Natural killer cell treated with Interleukin-12 subunit alpha and Interleukin-12 subunit beta and Interleukin-15 and Interleukin-18, amount 100 ng/mL, for 72 hours (primary cell): ENCODE results near the gene PPL. TPM values are rescaled to one million over a fixed set of nuclear protein-coding genes. Genes with fewer than 3 reads are reported as not detected.

Experiments used
- ATAC-seq, 2 donors: fragments of 150-1000 bp; cut with Tn5 transposase in 1 of 2; sonication (Bioruptor Pico), chemical (Tn5 transposase) in 1 of 2; 2 replicates each; pipeline ENCODE4 v1.10.0; 2021
- DNase-seq: peaks from one replicate; pipeline ENCODE4 v3.0.0; 2022; ENCODE audit warnings: low spot score
- H3K27ac Mint-ChIP-seq, 2 donors: 1 replicate in 1 of 2; 2 replicates in 1 of 2; pipeline ENCODE4 v1.8.0; 2022; ENCODE audit warnings: mixed read lengths in 2 of 2, mild to moderate bottlenecking in 1 of 2, moderate library complexity in 1 of 2
- H3K27me3 Mint-ChIP-seq, 2 donors: 1 replicate in 1 of 2; 2 replicates in 1 of 2; pipeline ENCODE4 v1.8.0; 2022; ENCODE audit warnings: mixed read lengths in 2 of 2
- H3K36me3 Mint-ChIP-seq: one replicate; pipeline ENCODE4 v1.8.0; 2022; ENCODE audit warnings: mixed read lengths
- H3K4me1 Mint-ChIP-seq, 2 donors: 1 replicate in 1 of 2; 2 replicates in 1 of 2; pipeline ENCODE4 v1.8.0; 2022; ENCODE audit warnings: low read depth in 2 of 2, mixed read lengths in 2 of 2, mild to moderate bottlenecking in 1 of 2
- H3K4me3 Mint-ChIP-seq: one replicate; pipeline ENCODE4 v1.8.0; 2022; ENCODE audit warnings: mixed read lengths
- H3K9me3 Mint-ChIP-seq: 2 replicates; pipeline ENCODE4 v1.8.0; 2022; ENCODE audit warnings: mixed read lengths
- total RNA-seq, 2 donors: library from RNA; stranded (reverse); gene quantifications; one replicate each; pipeline ENCODE4 v1.2.3, GENCODE V29; 2022

PPL gene
- total RNA-seq, 2 donors from 2014 or later, result not detected

GRCh38 chr16:4833584-4833983 lies 103.4 kb downstream of the PPL start:
- no peak for DNase-seq
- Mint-ChIP-seq H3K4me3 (no peak overlapping the region), H3K27ac (no peak overlapping the region), H3K9me3 (no peaks in the 10 kb centered on the region), H3K36me3 (peaks cover 32% of the 10 kb centered on the region), H3K4me1 (peaks cover 0 to 17% of the 10 kb centered on the region in 2 donors), H3K27me3 (no peaks in the 10 kb centered on the region)
- no peak for ATAC-seq

- H3K4me3 Mint-ChIP-seq, result no peak overlapping the region
- no peak for ATAC-seq
- no peak overlapping the region for H3K27ac Mint-ChIP-seq
- H3K4me1 Mint-ChIP-seq, result peaks cover 0 to 17% of the 10 kb centered on the region in 2 donors
- H3K27me3 Mint-ChIP-seq, result no peaks in the 10 kb centered on the region
- DNase-seq, result no peak
- peaks cover 32% of the 10 kb centered on the region for H3K36me3 Mint-ChIP-seq
- no peaks in the 10 kb centered on the region for H3K9me3 Mint-ChIP-seq
Observed at GRCh38 chr16:4832698-4833343, 104.1 kb downstream of the PPL start.

Other genes starting within 250 kb of the PPL start
- 10 to 100 TPM; 37.3 to 57.0 TPM for gene NUDT16L1, start 243.6 kb downstream of the PPL start, total RNA-seq
- 10 to 100 TPM; 19.0 to 39.1 TPM for gene ANKS3, start 202.9 kb downstream of the PPL start, total RNA-seq
- under 1 TPM in 1 of 2 donors, not detected in 1; 0.53 TPM for gene DNAAF8, start 202.6 kb downstream of the PPL start, total RNA-seq
- gene ZNF500, start 170.0 kb downstream of the PPL start, total RNA-seq, result 10 to 100 TPM; 12.2 to 20.9 TPM
- not detected for gene SEPTIN12, start 148.8 kb downstream of the PPL start, total RNA-seq
- not detected for gene SMIM22, start 141.8 kb downstream of the PPL start, total RNA-seq
- 1 to 10 TPM; 3.8 to 7.1 TPM for gene ROGDI, start 134.5 kb downstream of the PPL start, total RNA-seq
- 100 to 1,000 TPM; 126 to 156 TPM for gene GLYR1, start 89.9 kb downstream of the PPL start, total RNA-seq
- gene UBN1, start 89.7 kb downstream of the PPL start, total RNA-seq, result 10 to 100 TPM; 43.8 to 55.9 TPM
- not detected for gene SEC14L5, start 21.2 kb upstream of the PPL start, total RNA-seq
- gene NAGPA, start 96.8 kb upstream of the PPL start, total RNA-seq, result 10 to 100 TPM; 10.1 to 17.4 TPM
- not detected for gene C16orf89, start 128.8 kb upstream of the PPL start, total RNA-seq
- gene ALG1, start 134.7 kb upstream of the PPL start, total RNA-seq, result 10 to 100 TPM; 24.3 to 37.3 TPM
- 10 to 100 TPM; 10.6 to 18.8 TPM for gene EEF2KMT, start 160.6 kb upstream of the PPL start, total RNA-seq